Activated naive CD8-positive, alpha-beta T cell treated with anti-CD3 and anti-CD28 coated beads, Interleukin-2, amount 10 ng/mL, durations not matched to agents 7 days and 5 days (primary cell): ENCODE measurements around the gene PRCP. TPM values are rescaled to one million over a fixed set of nuclear protein-coding genes. Genes with fewer than 3 reads are reported as not detected.
"Not testable (repeated sequence)": the region's sequence is repeated elsewhere in the genome, so short reads cannot be mapped to it uniquely, and the experiment has no call there.

Experiments used
- ATAC-seq: fragments of 150-1000 bp; cut with Tn5 transposase; one replicate; pipeline ENCODE4 v1.10.0; 2021; ENCODE audit warnings: low read depth, moderate library complexity
- POLR2A ChIA-PET: fragments of 350-600 bp; sonication (Branson Sonifier 250); formaldehyde crosslinking; loops from one replicate; lab custom pipeline; 2021; ENCODE audit warnings: antibody characterized with exemption; lab: Charles Lee
- DNase-seq: peaks from one replicate; pipeline ENCODE4 v3.0.0; 2021
- H3K27ac Mint-ChIP-seq: one replicate; pipeline ENCODE4 v1.8.0; 2022; ENCODE audit warnings: mild to moderate bottlenecking, mixed read lengths
- H3K27me3 Mint-ChIP-seq: one replicate; pipeline ENCODE4 v1.8.0; 2022; ENCODE audit warnings: mild to moderate bottlenecking, moderate library complexity, mixed read lengths
- H3K36me3 Mint-ChIP-seq: one replicate; pipeline ENCODE4 v1.8.0; 2021; ENCODE audit warnings: mild to moderate bottlenecking, mixed read lengths
- H3K4me1 Mint-ChIP-seq: one replicate; pipeline ENCODE4 v1.8.0; 2021; ENCODE audit warnings: mixed read lengths
- H3K4me3 Mint-ChIP-seq: one replicate; pipeline ENCODE4 v1.8.0; 2022; ENCODE audit warnings: mild to moderate bottlenecking, moderate library complexity, mixed read lengths
- H3K9me3 Mint-ChIP-seq: one replicate; pipeline ENCODE4 v1.8.0; 2021; ENCODE audit warnings: mixed read lengths
- total RNA-seq, 2 experiments: library from RNA; stranded (reverse); gene quantifications; one replicate each; pipeline ENCODE4 v1.2.3, GENCODE V29; 2021

Gene PRCP
- total RNA-seq, 2 experiments from 2014 or later = 21.3 to 25.6 TPM

DNA sequence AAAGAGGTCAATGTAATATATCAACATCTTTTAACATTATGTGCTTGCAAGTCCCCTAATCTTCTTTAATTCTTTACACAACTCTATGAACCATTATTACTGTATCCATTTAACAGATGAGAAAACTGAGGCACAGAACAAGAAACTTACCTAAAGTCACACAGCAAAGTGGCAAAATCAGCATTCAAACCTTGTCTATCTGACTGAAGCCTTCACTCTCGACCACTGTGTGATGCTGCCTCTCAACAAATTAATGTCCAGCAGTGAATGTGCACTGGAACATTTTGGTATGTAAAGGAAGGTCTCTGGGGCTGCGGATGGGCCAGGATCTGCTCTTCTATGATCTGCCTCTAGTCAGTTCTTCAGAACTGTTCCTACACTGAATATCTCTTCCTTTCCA lies 42.1 kb downstream of the PRCP start:
- Mint-ChIP-seq H3K4me3 (no peak overlapping the region), H3K36me3 (peaks cover 2% of the 10 kb centered on the region), H3K9me3 (no peaks in the 10 kb centered on the region), H3K4me1 (peaks cover 7% of the 10 kb centered on the region), H3K27me3 (no peaks in the 10 kb centered on the region), H3K27ac (no peak overlapping the region)
- no peak for ATAC-seq
- no peak for DNase-seq
- POLR2A ChIA-PET = no interaction called here

DNA sequence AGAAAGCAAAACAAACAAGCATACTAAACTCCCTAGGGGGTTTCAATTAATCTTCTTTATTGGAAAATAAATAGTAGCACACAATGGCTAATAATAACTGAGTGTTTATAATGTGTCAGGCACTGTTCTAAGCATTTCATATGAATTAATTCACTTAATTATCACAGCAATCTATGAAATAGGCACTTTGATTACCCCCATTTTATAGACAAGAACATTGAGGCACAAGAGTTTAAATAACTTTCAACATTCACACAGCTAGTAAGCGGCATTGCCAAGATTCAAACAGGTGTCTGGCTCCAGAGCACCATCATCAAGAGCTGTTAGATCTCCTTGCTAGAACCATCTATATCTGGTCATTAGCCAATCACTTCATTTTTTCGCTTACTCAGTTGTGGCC lies 43.1 kb downstream of the PRCP start:
- Mint-ChIP-seq H3K4me1 (peaks cover 7% of the 10 kb centered on the region), H3K27me3 (no peaks in the 10 kb centered on the region), H3K27ac (no peak overlapping the region), H3K36me3 (peaks cover 2% of the 10 kb centered on the region), H3K4me3 (no peak overlapping the region), H3K9me3 (no peaks in the 10 kb centered on the region)
- ATAC-seq (no peak), DNase-seq (no peak)
- POLR2A ChIA-PET = no interaction called here

DNA sequence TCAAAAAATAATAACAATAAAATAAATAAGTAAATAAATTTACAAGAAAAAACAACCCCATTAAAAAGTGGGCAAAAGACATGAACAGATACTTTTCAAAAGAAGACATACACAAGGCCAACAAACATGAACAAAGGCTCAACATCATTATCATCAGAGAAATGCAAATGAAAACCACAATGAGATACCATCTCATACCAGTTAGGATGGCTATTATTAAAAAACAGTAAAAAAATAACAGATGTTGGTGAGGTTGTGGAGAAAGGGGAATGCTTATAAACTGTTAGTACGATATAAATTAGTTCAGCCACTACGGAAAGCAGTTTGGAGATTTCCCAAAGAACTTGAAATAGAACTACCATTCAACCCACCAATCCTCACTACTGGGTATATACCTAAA lies 44.6 kb downstream of the PRCP start:
- no peak overlapping the region for H3K27ac Mint-ChIP-seq
- no peak for DNase-seq
- POLR2A ChIA-PET = no interaction called here
- no peaks in the 10 kb centered on the region for H3K27me3 Mint-ChIP-seq
- no peaks in the 10 kb centered on the region for H3K9me3 Mint-ChIP-seq
- peaks cover 7% of the 10 kb centered on the region for H3K4me1 Mint-ChIP-seq
- peaks cover 2% of the 10 kb centered on the region for H3K36me3 Mint-ChIP-seq
- no peak for ATAC-seq
- no peak overlapping the region for H3K4me3 Mint-ChIP-seq

DNA sequence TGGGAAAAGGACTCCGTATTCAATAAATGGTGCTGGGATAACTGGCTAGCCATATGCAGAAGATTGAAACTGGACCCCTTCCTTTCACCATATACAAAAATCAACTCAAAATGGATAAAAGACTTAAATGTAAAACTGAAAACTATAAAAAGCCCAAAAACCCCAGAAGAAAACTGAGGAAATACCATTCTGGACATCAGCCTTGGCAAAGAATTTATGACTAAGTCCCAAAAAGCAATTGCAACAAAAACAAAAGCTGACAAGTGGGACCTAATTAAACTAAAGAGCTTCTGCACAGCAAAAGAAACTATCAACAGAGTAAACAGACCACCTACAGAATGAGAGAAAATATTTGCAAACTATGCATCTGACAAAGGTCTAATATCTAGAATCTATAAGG lies 45.3 kb downstream of the PRCP start:
- POLR2A ChIA-PET, H3K36me3 Mint-ChIP-seq, H3K4me1 Mint-ChIP-seq, H3K27ac Mint-ChIP-seq, H3K4me3 Mint-ChIP-seq, ATAC-seq, DNase-seq, H3K27me3 Mint-ChIP-seq, H3K9me3 Mint-ChIP-seq: not testable (repeated sequence)

DNA sequence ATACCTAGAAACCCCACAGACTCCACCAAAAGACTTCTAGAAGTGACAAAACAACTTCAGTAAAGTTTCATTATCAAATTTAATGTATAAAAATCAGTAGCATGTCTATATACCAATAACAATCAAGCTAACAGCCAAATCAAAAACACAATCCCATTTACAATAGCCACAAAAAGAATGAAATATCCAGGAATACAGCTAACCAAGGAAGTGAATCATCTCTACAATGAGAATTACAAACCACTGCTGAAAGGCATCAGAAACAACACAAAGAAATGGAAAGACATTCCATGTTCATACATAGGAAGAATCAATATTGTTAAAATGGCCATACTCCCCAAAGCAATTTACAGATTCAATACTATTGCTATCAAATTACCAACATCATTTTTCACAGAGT lies 46.0 kb downstream of the PRCP start:
- POLR2A ChIA-PET = no interaction called here
- ATAC-seq (no peak), DNase-seq (no peak)
- Mint-ChIP-seq H3K4me1 (peaks cover 7% of the 10 kb centered on the region), H3K27ac (no peak overlapping the region), H3K4me3 (no peak overlapping the region), H3K36me3 (peaks cover 2% of the 10 kb centered on the region), H3K9me3 (no peaks in the 10 kb centered on the region), H3K27me3 (no peaks in the 10 kb centered on the region)

DNA sequence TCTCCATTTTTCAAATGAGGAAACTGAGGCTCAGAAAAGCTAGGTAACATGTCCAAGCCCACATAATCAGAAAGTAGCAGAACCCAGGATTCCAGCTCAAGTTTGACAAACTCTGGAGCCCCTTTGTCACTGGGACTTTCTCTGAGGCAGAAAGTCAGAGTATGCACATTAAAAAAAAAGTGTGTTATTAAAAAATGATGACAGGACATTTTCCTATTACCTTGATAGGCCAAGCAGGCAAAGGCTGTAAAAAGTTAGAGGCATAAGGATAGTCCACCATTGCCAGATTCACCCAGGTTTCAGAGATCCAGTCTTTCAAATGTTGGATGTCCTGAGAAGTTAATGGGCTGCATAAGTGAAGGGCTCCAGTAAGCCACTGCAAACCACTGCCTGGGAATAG lies 51.4 kb downstream of the PRCP start:
- POLR2A ChIA-PET = no interaction called here
- Mint-ChIP-seq H3K4me3 (no peak overlapping the region), H3K27ac (no peak overlapping the region), H3K9me3 (no peaks in the 10 kb centered on the region), H3K4me1 (no peaks in the 10 kb centered on the region), H3K36me3 (peaks cover 2% of the 10 kb centered on the region), H3K27me3 (no peaks in the 10 kb centered on the region)
- DNase-seq (no peak), ATAC-seq (no peak)

DNA sequence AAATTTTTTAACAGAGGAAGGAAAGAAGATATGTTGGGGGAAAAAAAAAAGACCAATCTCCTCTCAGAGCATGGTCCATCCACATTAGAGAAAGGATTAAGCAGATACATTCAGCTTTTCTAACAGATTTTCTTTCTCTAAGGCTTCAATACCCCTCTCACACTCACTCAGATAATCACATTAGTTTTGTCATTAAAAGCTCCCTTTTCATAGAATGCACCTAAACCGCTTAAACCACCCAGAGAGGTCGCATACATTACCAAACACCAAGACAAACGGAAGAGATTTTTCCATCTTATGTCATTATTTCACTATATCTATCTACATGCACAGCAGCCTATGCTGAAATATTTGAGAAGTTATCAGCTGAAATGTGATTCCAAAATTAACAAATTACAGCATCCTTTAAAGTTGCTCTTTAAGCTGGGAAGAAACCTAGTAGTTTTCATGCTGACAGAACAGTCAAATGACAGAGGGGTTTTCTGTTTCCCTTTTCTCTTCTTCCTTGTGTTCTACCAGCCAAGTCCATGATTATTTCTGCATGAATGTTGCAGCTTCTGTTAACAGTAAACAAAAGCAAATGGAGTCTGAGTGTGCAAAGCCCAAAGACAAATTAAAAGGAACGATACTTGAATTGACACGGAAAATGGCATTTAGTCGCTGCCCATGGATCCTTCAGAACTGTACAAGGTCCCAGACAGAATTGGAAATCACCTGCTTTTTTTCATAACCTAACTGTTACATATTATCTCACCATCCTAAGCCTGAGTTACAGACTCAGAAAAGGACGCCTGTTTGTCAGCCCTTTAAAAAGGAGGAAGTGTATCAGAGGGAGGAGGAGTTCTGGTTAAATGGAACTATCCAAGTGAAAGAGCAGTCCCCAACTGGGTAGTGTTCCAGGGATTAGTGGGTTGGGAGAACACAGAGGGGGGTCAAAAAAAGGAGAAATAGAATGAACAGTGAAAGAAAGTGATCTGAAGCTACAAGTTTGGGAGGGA lies 54.6 kb downstream of the PRCP start:
- no peak for ATAC-seq

DNA sequence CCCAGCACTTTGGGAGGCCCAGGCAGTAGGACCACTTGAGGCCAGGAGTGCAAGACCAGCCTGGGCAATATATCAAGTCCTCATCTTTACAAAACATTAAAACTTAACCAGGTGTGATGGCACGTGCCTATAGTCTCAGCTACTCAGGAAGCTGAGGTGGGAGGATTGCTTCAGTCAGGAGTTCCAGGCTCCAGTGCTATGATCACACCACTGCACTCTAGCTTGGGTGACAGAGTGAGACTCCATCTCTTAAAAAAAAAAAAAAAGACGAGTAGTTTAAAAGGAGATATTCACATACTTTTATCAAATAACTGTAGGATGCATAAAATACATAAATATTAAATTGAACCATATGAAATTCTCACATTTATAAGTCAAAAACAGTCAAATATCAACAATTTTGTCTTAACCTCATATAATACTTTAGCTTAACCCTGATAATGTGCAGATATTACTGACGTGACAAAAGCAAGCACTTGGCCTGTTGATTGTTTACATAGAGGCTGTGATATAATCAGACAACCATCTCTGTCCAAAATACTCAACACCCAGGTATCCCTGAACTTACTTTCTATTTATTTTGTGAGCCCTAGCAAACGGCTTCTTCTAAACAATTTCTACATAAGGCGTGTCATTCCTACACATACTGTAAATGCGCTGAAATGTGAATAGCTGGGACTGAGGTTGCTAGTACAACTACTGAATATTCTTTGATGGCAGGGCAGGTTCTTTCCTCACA lies 57.0 kb downstream of the PRCP start:
- no peak for DNase-seq

More for the DNA sequence above, 54.6 kb downstream of the PRCP start:
- no peaks in the 10 kb centered on the region for H3K27me3 Mint-ChIP-seq
- POLR2A ChIA-PET = no interaction called here
- H3K36me3 Mint-ChIP-seq = peaks cover 5% of the 10 kb centered on the region
- no peak for DNase-seq
- no peak overlapping the region for H3K4me3 Mint-ChIP-seq
- H3K4me1 Mint-ChIP-seq = no peaks in the 10 kb centered on the region
- no peak overlapping the region for H3K27ac Mint-ChIP-seq
- H3K9me3 Mint-ChIP-seq = no peaks in the 10 kb centered on the region

DNA sequence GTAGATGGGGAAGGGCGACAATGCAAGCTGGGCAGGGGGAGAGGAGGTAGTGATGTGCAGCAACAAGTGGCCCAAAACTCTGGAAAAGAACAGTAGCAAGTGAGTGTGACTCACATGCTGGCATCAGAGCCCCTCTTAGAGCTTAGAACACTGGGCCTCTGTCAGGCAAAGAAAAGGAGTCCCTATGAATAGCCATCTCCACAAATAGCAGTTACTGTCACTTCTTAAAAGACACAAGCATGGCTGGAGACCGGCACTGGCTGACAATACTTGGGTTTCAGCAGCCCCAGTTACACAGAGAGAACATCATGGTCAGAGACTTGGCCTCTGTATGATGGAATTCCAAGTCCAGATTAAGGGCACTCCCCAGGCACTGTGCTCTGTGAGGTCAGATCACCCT lies 58.2 kb downstream of the PRCP start:
- no peaks in the 10 kb centered on the region for H3K27me3 Mint-ChIP-seq
- ATAC-seq = no peak
- peaks cover 12% of the 10 kb centered on the region for H3K36me3 Mint-ChIP-seq
- POLR2A ChIA-PET = no interaction called here
- H3K4me3 Mint-ChIP-seq = no peak overlapping the region
- no peaks in the 10 kb centered on the region for H3K4me1 Mint-ChIP-seq
- no peak for DNase-seq
- peak overlapping the region; percentile 14 for H3K27ac Mint-ChIP-seq
- no peaks in the 10 kb centered on the region for H3K9me3 Mint-ChIP-seq

More for the DNA sequence above, 57.0 kb downstream of the PRCP start:
- Mint-ChIP-seq H3K4me3 (no peak overlapping the region), H3K4me1 (no peaks in the 10 kb centered on the region), H3K9me3 (no peaks in the 10 kb centered on the region), H3K27me3 (no peaks in the 10 kb centered on the region), H3K36me3 (peaks cover 8% of the 10 kb centered on the region), H3K27ac (no peak overlapping the region)
- ATAC-seq = no peak
- POLR2A ChIA-PET = no interaction called here

DNA sequence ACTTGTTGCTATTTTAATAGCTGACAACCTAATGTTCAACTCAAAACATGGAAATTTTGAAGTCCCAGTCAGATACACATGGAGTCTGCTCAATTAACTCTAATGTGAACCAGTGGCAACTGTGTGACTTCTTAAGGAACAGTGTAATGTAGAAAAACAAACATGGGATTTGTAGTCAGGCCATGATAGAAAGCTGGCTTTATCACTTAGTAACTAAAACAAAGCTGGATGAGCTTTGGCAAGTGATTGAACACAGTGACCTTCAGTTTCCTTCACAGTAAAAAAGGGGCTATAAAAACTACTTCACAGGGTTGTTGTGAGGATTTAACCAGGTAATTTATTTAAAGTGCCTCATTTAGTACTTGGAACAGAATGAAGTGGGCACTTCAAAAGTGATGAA lies 62.6 kb downstream of the PRCP start:
- peaks cover 17% of the 10 kb centered on the region for H3K36me3 Mint-ChIP-seq
- no peaks in the 10 kb centered on the region for H3K27me3 Mint-ChIP-seq
- DNase-seq (no peak), ATAC-seq (no peak)
- POLR2A ChIA-PET = no interaction called here
- H3K9me3 Mint-ChIP-seq = peaks cover 1% of the 10 kb centered on the region
- no peaks in the 10 kb centered on the region for H3K4me1 Mint-ChIP-seq
- H3K27ac Mint-ChIP-seq = no peak overlapping the region
- no peak overlapping the region for H3K4me3 Mint-ChIP-seq

DNA sequence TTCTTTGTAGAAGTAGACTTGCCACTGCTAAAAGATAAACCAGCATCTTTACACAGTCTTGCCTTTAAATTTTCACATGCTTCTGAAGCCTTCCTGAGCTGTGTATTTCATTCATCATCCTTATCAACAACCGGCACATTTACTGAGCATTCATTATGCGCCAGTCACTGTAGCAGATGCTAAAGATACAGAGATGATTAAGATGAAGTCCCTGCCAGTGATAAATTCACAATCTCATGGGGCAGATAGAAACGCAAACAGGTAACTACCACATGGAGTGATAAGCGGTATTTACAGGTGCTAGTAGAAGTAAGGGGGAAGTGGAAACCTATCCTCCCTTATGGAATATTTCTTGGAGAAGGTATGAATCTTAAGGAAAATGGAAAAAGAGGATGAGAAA lies 67.2 kb downstream of the PRCP start:
- Mint-ChIP-seq H3K9me3 (peaks cover 1% of the 10 kb centered on the region), H3K4me1 (no peaks in the 10 kb centered on the region), H3K27ac (no peak overlapping the region), H3K27me3 (no peaks in the 10 kb centered on the region), H3K36me3 (peaks cover 10% of the 10 kb centered on the region), H3K4me3 (no peak overlapping the region)
- ATAC-seq = no peak
- POLR2A ChIA-PET = no interaction called here
- no peak for DNase-seq

DNA sequence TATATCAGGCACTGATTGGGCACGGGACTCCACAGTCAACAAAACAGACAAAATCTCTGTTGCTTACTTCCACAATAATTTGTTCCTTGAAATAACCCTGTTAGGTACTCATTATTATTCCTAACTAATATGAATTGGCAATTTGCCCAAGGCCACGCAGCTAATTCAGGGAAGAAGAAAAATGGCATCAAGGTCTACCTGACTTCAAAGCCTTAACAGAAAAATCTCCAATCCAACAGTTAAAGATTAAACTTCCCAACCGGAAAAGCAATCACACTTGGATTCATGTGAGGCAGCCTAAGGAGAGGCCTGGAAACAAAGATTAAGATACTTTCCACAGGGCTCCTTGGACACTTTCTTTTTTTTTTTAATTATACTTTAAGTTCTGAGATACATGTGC lies 68.9 kb downstream of the PRCP start:
- no peak overlapping the region for H3K27ac Mint-ChIP-seq
- H3K9me3 Mint-ChIP-seq = peaks cover 1% of the 10 kb centered on the region
- no peak overlapping the region for H3K4me3 Mint-ChIP-seq
- POLR2A ChIA-PET = no interaction called here
- no peaks in the 10 kb centered on the region for H3K27me3 Mint-ChIP-seq
- no peaks in the 10 kb centered on the region for H3K4me1 Mint-ChIP-seq
- DNase-seq (no peak), ATAC-seq (no peak)
- peaks cover 6% of the 10 kb centered on the region for H3K36me3 Mint-ChIP-seq

DNA sequence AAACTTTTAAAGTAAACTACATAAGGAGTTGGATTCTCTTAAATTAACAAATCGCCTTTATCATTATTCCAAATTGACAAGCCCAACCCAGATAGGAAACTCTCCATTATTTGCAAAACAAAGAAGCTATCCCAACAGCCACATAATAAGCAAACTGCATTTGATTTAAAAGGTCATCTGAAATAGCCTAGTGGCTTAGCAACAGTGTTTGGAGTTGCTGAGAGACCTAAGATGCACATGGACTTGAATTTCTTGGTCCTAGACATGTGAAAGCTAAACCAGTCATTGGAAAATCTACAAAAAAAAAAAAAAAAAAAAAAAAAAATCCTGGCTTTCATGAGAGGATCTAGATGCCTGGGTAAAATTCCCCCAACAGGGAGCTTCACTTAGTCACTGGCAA lies 69.5 kb downstream of the PRCP start:
- H3K36me3 Mint-ChIP-seq = peaks cover 6% of the 10 kb centered on the region
- no peak overlapping the region for H3K27ac Mint-ChIP-seq
- peaks cover 1% of the 10 kb centered on the region for H3K9me3 Mint-ChIP-seq
- H3K4me1 Mint-ChIP-seq = no peaks in the 10 kb centered on the region
- no peak for ATAC-seq
- no peak for DNase-seq
- no peak overlapping the region for H3K4me3 Mint-ChIP-seq
- POLR2A ChIA-PET = no interaction called here
- no peaks in the 10 kb centered on the region for H3K27me3 Mint-ChIP-seq

DNA sequence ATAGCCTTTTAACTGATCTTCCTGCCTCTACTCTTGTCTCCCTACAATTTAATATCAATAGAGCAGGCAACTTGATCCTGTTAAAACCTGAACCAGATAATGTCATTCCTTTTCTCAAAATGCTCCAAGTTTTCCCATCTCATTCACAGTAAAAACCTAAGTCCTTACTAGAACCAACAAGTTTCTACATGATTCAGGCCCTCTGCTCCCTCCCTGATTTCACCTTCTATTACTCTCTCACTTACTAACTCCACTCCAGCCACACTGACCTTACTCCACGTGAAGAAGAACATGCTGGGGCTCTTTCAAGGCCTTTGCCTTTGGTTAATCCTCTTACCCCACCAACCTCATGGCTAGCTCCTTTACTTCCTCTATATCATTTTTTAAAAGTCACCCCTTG lies 71.1 kb downstream of the PRCP start:
- POLR2A ChIA-PET = no interaction called here
- peaks cover 4% of the 10 kb centered on the region for H3K36me3 Mint-ChIP-seq
- ATAC-seq = no peak
- H3K27me3 Mint-ChIP-seq = no peaks in the 10 kb centered on the region
- no peak for DNase-seq
- H3K9me3 Mint-ChIP-seq = peaks cover 1% of the 10 kb centered on the region
- H3K27ac Mint-ChIP-seq = no peak overlapping the region
- no peaks in the 10 kb centered on the region for H3K4me1 Mint-ChIP-seq
- no peak overlapping the region for H3K4me3 Mint-ChIP-seq
